ENCODE data around the gene TIMM17A. TPM values are rescaled to one million over a fixed set of nuclear protein-coding genes. Genes with fewer than 3 reads are reported as not detected.

TIMM17A gene
- total and polyA plus RNA-seq, 2 of the 8 experiments (the other 6 are each of a cell fraction or from before 2014, with no cell fraction given): 30.3 to 57.1 TPM

DNA sequence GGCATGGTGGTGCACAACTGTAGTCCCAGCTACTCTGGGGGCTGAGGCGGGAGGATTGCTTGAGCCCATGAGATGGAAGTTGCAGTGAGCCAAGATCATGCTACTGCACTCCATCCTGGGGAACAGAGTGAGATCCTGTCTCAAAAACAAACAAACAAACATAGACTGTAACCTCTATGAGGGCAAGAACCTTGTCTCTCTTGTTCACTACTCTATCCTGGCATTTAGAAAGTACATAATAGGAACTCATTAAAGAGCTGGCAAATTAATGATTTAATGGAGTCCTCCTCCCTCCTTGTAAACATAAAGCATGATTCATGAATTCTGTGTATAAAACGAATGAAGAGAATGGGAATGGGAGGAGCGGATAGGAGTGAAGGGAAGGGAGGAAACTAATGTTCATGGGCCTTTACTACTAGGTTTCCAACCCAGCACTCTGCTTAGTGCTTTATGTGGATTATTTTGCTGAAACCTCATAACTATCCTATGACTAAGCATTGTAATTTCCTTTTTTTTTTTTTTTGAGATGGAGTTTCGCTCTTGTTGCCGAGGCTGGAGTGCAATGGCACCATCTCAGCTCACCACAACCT is 17.6 kb upstream of the TIMM17A start:
- H3K18ac ChIP-seq (ENCODE audit: extremely low read depth, low read length): no peak overlapping the region
- no peak overlapping the region for H4K5ac ChIP-seq (ENCODE audit: insufficient read length, low read depth, low read length)
- H2AFZ ChIP-seq (ENCODE audit: low read length): no peak overlapping the region
- WGBS, 2 experiments (ENCODE audit: extremely low coverage in 1 of 2, insufficient coverage in 1 of 2, insufficient read length in 1 of 2, insufficient replicate concordance in 2 of 2, low coverage in 1 of 2, low lambda C conversion rate in 2 of 2, missing lambda C conversion rate in 1 of 2): 87 to 100% methylated on average over 2 to 5 of the region's 5 CpGs
- H4K8ac ChIP-seq (ENCODE audit: extremely low read depth, insufficient read depth, low read length): no peak overlapping the region
- no peak overlapping the region for H3K4ac ChIP-seq (replicated peaks; ENCODE audit: insufficient read length, low read depth, low read length)
- no peak overlapping the region for H3K4me2 ChIP-seq (ENCODE audit: insufficient read depth in 1 of 2, low read depth in 2 of 2, low read length in 2 of 2)
- CTCF ChIA-PET (ENCODE audit: partially characterized antibody): interaction anchor here (0.7 to 1.7 kb wide), 6 partner anchors 8 to 1297 kb away, joined by 4 to 10 read pairs (median 6); partner anchors contain the start of gene LMOD1
- H3K79me2 ChIP-seq (ENCODE audit: control insufficient read depth in 1 of 2, insufficient read depth in 2 of 2, low read length in 2 of 2): no peaks in the 10 kb centered on the region
- no peak overlapping the region for H2BK20ac ChIP-seq (ENCODE audit: low read length)
- no peaks in the 10 kb centered on the region; the same call in 1 of the 2 replicates for H3K23me2 ChIP-seq (ENCODE audit: low read depth, low read length)
- no peak for TF ChIP-seq KDM5A (IDR thresholded peaks at IDR 0.05; ENCODE audit: low read length)
- H3K27ac ChIP-seq (ENCODE audit: low read depth, low read length): no peak overlapping the region
- no peak for FAIRE-seq
- no peak overlapping the region for H3K9ac ChIP-seq (replicated peaks in 1 of 4; ENCODE audit: extremely low read depth in 1 of 4, low read depth in 3 of 4, low read length in 3 of 4)
- H4K91ac ChIP-seq (replicated peaks; ENCODE audit: insufficient read length, low read length): no peak overlapping the region
- no peaks in the 10 kb centered on the region for H4K20me1 ChIP-seq (replicated peaks in 1 of 2; ENCODE audit: control insufficient read depth in 1 of 2, insufficient read depth in 2 of 2, low read length in 2 of 2)
- H3K4me3 ChIP-seq (ENCODE audit: extremely low read depth in 1 of 4, insufficient read depth in 2 of 4, low read depth in 3 of 4, low read length in 4 of 4): no peak overlapping the region
- no peak overlapping the region for H2BK5ac ChIP-seq (ENCODE audit: low read depth, low read length)
- H3K4me1 ChIP-seq (replicated peaks in 1 of 4; ENCODE audit: control insufficient read depth in 3 of 4, insufficient read depth in 4 of 4, low read length in 3 of 4): peaks cover 4 to 7% (median 4%) of the 10 kb centered on the region in 4 experiments; a peak in 5 of 7 replicates
- no peaks in the 10 kb centered on the region for H3K27me3 ChIP-seq (replicated peaks in 1 of 4; ENCODE audit: control insufficient read depth in 3 of 4, extremely low read depth in 1 of 4, insufficient read depth in 3 of 4, low read length in 3 of 4)
- no peak overlapping the region for H2BK120ac ChIP-seq (replicated peaks; ENCODE audit: low read depth, low read length)
- H3K9me3 ChIP-seq (ENCODE audit: insufficient read depth in 2 of 2, low read depth in 1 of 2, low read length in 1 of 2): no peaks in the 10 kb centered on the region
- H3K56ac ChIP-seq (replicated peaks; ENCODE audit: insufficient read length, low read depth, low read length): no peak overlapping the region
- H2BK15ac ChIP-seq (ENCODE audit: low read length): no peak overlapping the region
- no peak for DNase-seq (ENCODE audit: low read depth in 1 of 2, low spot score in 2 of 2)
- no peaks in the 10 kb centered on the region for H3K36me3 ChIP-seq (ENCODE audit: control insufficient read depth in 2 of 4, insufficient read depth in 4 of 4, low read length in 3 of 4)
- H3K14ac ChIP-seq (ENCODE audit: insufficient read length): no peak overlapping the region
- H2BK12ac ChIP-seq (ENCODE audit: low read depth, low read length): no peak overlapping the region
- no peaks in the 10 kb centered on the region for H3K79me1 ChIP-seq (ENCODE audit: low read depth, low read length)
- no peak overlapping the region for H3K23ac ChIP-seq (ENCODE audit: insufficient read length)
- POLR2A ChIA-PET (ENCODE audit: partially characterized antibody): interaction anchor here (0.9 to 1.3 kb wide), 2 partner anchors 12 to 42 kb away, joined by 3 read pairs; no protein-coding TSS in a partner anchor
- no peak overlapping the region for H2AK5ac ChIP-seq (ENCODE audit: low read depth, low read length)
